Activated CD4-positive, alpha-beta T cell treated with anti-CD3 and anti-CD28 coated beads, Interleukin-2, amount 50 U/mL, for 1 hour (primary cell): ENCODE data around the gene PIK3R2.

ENCODE experiments used
- DNase-seq: peaks from one replicate; pipeline ENCODE4 v3.0.0-alpha.2; 2020

PIK3R2 gene

DNA sequence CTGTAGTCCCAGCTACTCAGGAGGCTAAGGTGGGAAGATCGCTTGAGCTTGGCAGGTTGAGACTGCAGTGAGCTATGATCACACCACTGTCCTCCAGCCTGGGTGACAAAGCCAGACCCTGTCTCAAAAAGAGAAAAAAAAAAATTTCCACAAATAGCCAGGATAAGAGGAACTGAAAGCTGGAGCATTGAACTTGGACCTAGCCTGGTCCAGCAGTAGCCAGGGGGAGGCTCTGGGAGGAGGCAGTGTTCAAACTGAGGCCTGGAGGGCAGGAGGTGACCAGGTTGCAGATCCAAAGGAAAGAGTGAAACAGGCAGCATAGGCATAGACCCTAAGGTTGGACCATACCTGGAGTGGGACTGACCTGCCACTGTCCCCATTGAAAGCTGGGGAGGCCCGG, 26.9 kb upstream of the PIK3R2 start:
- no peak for DNase-seq

GRCh38 chr19:18128044-18128443, 24.9 kb upstream of the PIK3R2 start:
- DNase-seq, result no peak

GRCh38 chr19:18128805-18129204, 24.2 kb upstream of the PIK3R2 start:
- DNase-seq, result no peak

GRCh38 chr19:18130523-18131242, 22.3 kb upstream of the PIK3R2 start:
- no peak for DNase-seq

GRCh38 chr19:18131841-18132596, 20.9 kb upstream of the PIK3R2 start:
- no peak for DNase-seq

DNA sequence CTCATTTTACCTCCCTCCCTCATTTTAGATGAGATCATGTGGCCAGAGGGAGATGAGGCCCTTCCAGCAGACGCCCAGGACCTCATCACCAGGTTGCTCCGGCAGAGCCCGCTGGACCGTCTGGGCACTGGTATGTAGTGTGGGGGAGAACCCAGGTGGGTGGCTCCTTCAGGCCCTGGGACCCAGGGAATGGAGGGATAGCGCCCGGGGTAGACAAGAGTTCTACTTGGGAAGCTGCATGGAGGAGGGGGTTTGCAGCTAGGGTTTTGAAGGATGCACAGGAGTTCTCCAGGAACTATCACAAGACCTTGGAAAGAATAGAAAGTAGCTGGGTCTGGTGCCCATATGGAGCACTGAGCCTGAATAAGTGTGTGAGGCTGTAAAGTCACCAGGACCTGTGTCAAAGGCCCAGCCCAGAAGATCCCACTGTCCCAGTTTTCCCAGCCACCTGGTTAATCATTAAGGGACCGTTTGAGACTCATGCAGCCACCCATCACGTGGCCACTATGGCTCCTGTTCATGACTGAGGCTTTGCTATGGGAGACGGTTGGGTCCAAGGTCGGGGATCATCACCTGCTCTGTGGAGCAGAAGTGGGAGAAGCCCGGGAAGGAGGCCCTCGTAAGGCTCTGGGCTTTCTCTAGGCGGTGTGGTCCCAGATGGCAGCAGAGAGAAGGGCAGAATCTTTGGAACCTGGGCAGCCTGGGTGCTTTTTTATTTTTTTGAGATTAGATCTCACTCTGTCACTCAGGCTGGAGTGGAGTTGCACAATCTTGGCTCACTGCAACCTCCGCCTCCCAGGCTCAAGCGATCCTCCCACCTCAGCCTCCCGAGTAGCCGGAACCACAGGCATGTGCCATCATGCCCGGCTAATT, 17.0 kb upstream of the PIK3R2 start:
- no peak for DNase-seq

DNA sequence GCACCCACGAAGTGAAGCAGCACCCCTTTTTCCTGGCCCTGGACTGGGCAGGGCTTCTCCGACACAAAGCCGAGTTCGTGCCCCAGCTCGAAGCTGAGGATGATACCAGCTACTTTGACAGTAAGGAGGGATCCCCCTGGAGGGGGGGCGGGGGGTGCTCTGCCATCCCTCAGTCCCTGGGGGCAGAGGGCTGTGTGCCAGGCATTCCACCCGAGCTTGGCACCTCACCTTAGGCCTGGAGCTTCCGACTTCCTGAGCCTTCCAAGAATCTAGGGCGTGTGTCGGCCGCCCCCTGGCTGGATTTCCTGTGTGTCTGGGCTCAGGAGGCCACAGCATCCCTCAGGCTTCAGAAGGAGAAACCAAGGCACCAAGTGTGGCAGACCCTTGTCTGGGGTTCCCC, 15.7 kb upstream of the PIK3R2 start:
- DNase-seq, result no peak

DNA sequence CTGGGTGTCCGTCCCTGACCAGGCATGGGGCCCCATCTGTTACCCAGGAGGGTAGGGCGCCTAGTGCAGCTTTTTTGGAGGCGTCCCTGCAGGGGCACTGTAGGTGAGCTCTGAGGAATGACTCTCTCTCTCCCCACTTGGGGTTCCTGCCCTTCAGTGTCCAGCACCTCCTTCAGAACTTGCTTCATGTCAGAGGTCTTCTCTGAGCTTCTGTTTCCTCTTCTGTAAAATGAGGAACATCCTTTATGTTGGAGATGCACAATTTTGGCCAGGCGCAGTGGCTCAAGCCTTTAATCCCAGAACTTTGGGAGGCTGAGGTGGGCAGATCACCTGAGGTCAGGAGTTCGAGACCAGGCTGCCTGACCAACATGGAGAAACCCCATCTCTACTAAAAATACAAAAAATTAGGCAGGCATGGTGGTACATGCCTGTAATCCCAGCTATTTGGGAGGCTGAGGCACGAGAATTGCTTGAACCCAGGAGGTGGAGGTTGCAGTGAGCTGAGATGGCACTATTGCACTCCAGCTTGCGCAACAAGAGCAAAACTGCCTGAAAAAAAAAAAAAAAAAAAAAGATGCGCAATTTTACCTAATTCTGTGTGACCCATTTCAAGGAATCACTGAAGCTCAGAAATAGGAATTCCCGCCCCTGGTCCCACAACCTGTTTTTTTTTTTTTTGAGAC, 15.2 kb upstream of the PIK3R2 start:
- no peak for DNase-seq

GRCh38 chr19:18140473-18140872, 12.5 kb upstream of the PIK3R2 start:
- DNase-seq, result no peak

DNA sequence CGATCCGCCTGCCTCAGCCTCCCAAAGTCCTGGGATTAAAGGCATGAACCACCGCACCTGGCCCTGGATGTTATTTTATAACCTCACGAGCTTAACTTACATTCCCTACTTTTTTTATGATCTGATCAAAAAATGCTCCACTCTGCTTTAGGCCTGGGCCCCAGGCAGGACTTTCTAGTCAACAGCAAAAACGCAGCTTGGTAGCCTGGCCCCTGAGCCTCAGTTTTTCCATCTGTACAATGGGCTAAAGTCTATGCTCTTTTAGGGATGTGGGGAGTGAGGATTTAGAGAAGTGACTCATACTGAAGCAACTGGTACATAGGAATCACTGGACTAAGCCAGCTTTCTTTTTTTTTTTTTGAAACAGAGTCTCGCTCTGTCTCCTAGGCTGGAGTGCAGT, 11.9 kb upstream of the PIK3R2 start:
- DNase-seq, result no peak

DNA sequence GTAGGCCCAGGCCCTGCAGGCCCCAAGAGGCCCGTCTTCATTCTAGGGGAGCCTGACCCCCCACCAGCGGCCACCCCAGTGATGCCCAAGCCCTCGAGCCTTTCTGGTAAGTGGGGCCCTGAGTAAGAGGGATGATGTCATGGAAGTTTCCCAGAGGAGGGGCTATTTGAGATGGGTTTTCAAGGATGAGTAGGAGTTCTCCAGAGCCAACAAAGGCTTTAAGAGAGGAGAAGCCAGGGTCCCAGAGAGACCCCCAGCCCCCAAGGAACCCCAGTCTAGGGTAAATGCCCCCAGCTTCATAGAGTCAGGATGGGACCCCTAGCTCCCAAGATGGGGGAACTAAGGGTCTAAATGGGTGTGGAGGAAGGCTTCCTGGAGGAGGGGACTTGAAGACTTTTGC, 9.1 kb upstream of the PIK3R2 start:
- DNase-seq, result no peak

DNA sequence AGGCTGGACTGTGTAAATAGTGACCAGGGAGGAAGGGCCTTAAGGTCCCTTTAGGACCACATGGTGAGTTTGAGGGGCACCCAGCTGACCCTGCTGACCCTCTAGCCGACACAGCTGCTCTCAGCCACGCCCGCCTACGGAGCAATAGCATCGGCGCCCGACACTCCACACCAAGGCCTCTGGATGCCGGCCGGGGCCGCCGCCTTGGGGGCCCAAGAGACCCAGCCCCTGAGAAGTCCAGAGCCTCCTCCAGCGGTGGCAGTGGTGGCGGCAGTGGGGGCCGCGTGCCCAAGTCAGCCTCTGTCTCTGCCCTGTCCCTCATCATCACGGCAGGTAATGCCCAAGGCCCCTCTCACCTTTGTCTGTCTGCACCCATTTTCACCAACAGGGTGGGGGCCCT, 8.6 kb upstream of the PIK3R2 start:
- no peak for DNase-seq

DNA sequence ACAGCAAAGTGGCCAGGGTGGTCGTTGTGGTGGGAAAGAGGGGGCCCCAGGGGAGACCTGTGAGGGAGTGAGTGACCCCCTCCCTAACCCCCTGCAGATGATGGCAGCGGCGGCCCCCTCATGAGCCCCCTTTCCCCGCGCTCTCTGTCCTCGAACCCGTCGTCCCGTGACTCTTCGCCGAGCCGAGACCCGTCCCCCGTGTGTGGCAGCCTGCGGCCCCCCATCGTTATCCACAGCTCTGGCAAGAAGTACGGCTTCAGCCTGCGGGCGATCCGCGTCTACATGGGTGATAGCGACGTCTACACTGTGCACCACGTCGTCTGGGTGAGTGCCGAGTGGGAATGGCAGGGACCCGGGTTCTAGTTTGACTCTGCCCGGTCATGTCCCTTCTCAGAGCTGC, 8.1 kb upstream of the PIK3R2 start:
- DNase-seq, result no peak

DNA sequence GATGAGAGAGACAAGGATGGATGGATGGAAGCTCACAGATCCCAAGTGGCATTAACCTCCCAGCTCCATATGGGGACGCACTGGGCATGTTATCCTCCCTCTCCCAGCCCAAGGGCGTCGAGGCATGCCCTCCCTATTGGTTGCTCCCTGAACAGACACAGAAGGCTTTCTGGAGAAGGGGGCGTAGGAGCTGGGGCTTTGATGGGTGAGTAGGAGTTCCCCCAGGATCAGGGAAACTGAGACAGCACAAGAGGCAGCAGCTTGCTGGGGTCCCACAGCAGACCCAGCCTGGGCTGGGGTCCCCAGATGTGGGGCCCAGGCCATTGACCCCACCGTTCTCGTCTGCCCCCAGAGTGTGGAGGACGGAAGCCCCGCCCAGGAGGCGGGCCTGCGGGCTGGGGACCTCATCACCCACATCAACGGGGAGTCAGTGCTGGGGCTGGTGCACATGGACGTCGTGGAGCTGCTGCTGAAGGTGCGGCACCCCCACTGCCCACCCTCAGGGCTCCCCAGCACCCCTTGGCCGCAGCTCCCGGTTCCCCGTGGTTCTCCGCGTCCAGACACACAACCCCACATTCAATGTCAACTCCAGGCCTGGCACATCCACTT, 7.5 kb upstream of the PIK3R2 start:
- no peak for DNase-seq

- DNase-seq, result no peak
These were observed 5.6 kb upstream of the PIK3R2 start for GRCh38 chr19:18147396-18147795.

- DNase-seq, result no peak
These were observed 3.4 kb upstream of the PIK3R2 start for GRCh38 chr19:18149596-18149975.

DNA sequence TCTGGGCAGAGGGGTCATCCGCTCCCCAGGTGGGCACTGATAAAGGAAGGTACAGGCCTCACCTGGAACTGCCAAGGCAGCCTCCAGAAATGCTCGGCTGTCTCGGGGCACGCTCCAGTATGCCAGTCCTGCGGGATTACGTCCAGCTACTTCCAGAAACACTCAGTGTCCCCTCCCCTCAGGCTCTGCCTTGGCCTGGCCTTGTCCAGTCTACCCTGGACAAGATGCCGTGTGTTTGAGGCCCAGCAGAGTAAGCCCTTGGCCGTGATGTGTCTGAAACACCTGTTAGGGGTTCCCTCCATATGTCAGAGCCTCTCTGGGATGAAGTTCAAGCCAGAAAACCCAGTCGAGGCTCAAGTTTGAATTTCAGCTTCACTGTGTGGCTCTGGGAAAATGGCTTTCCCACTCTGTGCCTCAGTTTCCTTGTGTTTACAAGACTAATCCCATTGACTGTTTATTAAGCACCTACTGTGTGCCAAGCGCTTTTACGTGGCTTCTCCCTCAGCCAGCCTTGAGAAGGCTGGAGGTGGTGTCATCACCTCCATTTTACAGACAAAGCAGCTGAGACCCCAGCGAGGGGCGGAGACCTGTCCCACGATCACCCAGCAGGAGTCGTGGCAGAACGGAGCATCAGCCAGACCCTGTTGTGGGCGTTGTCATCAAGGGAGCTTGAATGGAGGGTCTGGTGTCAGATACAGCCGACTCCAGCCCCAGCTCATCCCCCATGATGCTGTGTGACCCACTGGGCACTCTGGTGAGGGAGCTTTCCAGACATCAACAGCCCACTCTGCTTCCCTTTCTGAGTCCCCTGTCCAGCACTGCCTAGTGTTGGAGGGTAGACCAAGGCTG, 2.0 kb upstream of the PIK3R2 start:
- DNase-seq, result no peak

GRCh38 chr19:18152442-18152816, 534 bp upstream of the PIK3R2 start:
- peak; percentile 98 for DNase-seq

GRCh38 chr19:18153556-18154134, 682 bp downstream of the PIK3R2 start:
- peak; percentile 21 for DNase-seq

GRCh38 chr19:18155095-18156087, 2.4 kb downstream of the PIK3R2 start:
- no peak for DNase-seq
